Choroid plexus epithelial cell (primary cell): ENCODE data around the gene RAVER1.
A peak's percentile ranks its signal among the peaks of the same experiment; 100 is the strongest.

Experiments used
- DNase-seq: peaks from one replicate; pipeline ENCODE4 v3.0.0-alpha.2; 2010; ENCODE audit warnings: low read depth
- H3K4me3 ChIP-seq: 2 replicates; pipeline ENCODE4 v1.5.1; 2011; ENCODE audit warnings: low read depth, mild to moderate bottlenecking, control low read depth, low read length, moderate library complexity
- TF ChIP-seq, protein P1 (sequence below): conservative IDR thresholded peaks from 2 replicates; pipeline ENCODE4 v1.5.1; 2011; ENCODE audit warnings: low read depth, mild to moderate bottlenecking, control low read depth, inconsistent platforms, low read length, moderate library complexity

Gene RAVER1

DNA sequence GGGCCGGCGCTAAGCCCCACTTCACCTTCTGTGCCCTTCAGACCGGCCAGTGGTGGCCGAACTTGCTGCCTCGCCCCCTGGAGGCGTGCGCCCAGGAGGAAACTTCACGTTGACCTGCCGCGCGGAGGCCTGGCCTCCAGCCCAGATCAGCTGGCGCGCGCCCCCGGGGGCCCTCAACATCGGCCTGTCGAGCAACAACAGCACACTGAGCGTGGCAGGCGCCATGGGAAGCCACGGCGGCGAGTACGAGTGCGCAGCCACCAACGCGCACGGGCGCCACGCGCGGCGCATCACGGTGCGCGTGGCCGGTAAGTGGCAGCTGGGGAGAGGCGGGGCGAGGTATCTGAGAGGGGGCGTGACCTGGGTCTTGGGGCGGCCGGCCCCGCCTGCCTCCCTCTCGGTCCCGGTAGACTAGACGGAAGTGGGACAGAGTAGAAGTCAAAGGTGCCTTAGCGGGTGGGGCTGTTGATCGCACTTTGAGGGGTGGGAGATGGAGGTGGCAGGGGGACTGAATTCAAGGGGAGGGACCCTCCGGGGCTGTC lies 38.0 kb downstream of the RAVER1 start:
- peak; percentile 48 for DNase-seq
- H3K4me3 ChIP-seq: peak overlapping the region; percentile 36
- TF ChIP-seq, protein P1, sequence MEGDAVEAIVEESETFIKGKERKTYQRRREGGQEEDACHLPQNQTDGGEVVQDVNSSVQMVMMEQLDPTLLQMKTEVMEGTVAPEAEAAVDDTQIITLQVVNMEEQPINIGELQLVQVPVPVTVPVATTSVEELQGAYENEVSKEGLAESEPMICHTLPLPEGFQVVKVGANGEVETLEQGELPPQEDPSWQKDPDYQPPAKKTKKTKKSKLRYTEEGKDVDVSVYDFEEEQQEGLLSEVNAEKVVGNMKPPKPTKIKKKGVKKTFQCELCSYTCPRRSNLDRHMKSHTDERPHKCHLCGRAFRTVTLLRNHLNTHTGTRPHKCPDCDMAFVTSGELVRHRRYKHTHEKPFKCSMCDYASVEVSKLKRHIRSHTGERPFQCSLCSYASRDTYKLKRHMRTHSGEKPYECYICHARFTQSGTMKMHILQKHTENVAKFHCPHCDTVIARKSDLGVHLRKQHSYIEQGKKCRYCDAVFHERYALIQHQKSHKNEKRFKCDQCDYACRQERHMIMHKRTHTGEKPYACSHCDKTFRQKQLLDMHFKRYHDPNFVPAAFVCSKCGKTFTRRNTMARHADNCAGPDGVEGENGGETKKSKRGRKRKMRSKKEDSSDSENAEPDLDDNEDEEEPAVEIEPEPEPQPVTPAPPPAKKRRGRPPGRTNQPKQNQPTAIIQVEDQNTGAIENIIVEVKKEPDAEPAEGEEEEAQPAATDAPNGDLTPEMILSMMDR: peak; percentile 23

DNA sequence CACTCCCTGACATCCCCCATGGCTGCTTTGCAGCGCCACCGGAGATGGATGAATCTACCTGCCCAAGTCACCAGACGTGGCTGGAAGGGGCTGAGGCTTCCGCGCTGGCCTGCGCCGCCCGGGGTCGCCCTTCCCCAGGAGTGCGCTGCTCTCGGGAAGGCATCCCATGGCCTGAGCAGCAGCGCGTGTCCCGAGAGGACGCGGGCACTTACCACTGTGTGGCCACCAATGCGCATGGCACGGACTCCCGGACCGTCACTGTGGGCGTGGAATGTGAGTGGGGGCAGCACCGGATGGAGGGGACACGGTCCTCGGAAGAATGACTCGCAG lies 39.0 kb downstream of the RAVER1 start:
- H3K4me3 ChIP-seq: no peak overlapping the region
- TF ChIP-seq, protein P1: no peak
- no peak for DNase-seq

DNA sequence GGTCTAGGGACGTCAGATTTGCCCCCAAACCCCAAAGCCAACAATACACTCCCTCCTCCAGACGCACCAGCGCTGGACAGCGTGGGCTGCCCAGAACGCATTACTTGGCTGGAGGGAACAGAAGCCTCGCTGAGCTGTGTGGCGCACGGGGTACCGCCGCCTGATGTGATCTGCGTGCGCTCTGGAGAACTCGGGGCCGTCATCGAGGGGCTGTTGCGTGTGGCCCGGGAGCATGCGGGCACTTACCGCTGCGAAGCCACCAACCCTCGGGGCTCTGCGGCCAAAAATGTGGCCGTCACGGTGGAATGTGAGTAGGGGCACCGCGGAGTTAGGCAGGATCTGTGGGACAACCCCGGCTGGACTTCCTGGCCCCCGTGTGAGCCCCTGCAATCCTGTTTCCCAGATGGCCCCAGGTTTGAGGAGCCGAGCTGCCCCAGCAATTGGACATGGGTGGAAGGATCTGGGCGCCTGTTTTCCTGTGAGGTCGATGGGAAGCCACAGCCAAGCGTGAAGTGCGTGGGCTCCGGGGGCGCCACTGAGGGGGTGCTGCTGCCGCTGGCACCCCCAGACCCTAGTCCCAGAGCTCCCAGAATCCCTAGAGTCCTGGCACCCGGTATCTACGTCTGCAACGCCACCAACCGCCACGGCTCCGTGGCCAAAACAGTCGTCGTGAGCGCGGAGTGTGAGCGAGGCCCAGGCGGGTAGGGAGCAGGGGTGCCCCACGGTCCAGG lies 39.5 kb downstream of the RAVER1 start:
- no peak for DNase-seq
- no peak overlapping the region for H3K4me3 ChIP-seq
- TF ChIP-seq, protein P1: no peak

DNA sequence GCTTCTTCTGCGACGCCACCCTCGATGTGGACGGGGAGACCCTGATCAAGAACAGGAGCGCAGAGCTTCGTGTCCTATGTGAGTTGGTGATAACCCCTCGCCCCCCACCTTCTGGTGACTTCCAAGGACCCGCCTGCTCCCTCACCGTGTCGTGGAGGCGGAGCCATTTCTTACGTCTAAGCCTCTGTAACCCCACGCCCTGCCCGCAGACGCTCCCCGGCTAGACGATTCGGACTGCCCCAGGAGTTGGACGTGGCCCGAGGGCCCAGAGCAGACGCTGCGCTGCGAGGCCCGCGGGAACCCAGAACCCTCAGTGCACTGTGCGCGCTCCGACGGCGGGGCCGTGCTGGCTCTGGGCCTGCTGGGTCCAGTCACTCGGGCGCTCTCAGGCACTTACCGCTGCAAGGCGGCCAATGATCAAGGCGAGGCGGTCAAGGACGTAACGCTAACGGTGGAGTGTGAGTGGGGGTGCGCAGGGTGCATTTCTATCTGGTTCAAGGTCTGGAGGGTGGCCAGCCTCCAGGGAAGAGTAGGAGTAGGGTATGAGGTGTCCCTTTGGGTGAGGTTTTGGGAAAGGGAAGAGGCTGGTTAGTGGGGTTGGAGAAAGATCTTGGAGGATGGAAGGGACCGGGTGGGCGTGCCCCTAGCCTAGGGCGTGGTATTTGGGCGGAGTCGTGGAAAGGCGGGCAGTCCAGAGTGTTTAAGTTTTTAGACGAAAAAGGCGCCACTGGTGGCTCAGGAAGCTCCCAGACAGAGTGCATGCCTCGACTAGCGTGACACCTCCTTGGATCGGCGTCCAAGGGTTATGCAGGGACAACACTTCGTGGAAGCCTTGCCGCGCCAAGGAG lies 40.3 kb downstream of the RAVER1 start:
- TF ChIP-seq, protein P1: no peak
- H3K4me3 ChIP-seq: peak overlapping the region; percentile 37
- DNase-seq: no peak

DNA sequence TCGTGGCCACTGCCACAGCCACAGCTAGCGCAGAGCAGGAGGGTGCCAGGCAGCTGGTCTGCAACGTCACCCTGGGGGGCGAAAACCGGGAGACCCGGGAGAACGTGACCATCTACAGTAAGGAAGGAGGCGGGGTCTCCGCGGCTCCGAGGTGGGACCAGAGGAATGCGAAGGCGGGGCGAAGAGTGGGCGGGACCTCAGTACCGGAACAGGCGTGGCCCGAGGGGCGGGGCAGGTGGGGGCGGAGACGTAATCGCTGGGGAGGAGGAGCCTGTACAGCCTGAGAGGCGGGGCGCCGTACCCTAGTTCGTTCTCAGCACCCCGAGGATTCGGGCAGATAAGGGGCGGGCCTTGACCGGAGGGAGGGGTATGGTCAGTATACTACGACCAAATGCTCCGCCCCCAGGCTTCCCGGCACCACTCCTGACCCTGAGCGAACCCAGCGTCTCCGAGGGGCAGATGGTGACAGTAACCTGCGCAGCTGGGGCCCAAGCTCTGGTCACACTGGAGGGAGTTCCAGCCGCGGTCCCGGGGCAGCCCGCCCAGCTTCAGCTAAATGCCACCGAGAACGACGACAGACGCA lies 41.0 kb downstream of the RAVER1 start:
- TF ChIP-seq, protein P1: no peak
- peak; percentile 88 for DNase-seq
- peak overlapping the region; percentile 60 for H3K4me3 ChIP-seq

DNA sequence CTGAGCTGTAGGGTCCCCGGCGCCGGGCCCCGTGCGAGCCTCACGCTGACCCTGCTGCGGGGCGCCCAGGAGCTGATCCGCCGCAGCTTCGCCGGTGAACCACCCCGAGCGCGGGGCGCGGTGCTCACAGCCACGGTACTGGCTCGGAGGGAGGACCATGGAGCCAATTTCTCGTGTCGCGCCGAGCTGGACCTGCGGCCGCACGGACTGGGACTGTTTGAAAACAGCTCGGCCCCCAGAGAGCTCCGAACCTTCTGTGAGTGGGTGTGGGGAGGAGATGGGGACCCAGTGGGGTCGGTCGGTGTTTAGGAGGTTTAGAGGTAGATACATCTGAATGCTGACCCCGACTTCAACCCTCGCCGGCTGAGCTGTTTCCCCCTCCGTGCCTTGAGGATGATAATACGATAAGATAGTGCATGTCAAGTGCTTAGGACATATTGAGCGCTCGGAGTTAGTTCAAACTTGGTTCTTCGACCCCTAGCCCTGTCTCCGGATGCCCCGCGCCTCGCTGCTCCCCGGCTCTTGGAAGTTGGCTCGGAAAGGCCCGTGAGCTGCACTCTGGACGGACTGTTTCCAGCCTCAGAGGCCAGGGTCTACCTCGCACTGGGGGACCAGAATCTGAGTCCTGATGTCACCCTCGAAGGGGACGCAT lies 41.6 kb downstream of the RAVER1 start:
- DNase-seq: no peak
- peak overlapping the region; percentile 60 for H3K4me3 ChIP-seq
- TF ChIP-seq, protein P1: no peak
